ENCODE data around the gene AKT3. TPM values are rescaled to one million over a fixed set of nuclear protein-coding genes. Genes with fewer than 3 reads are reported as not detected.
"Not testable (repeated sequence)": the region's sequence is repeated elsewhere in the genome, so short reads cannot be mapped to it uniquely, and the experiment has no call there.

Gene AKT3
- polyA plus RNA-seq, 1 experiment: 34.9 TPM

DNA sequence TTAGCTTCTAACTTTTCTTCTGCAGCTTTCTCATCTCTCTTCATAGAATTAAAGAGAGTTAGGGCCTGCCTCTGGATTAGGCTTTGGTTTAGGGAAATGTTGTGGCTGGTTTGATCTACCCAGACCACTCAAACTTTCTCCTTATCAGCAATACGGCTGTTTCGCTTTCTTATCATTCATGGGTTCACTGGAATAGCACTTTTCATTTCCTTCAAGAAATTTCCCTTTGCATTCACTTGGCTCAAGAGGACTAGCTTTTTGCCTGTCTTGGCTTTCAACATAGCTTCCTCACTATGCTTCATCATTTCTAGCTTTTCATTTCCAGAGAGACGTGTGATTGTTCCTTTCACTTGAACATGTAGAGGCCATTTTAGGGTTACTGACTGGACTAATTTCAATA lies 59.6 kb downstream of the AKT3 start:
- no peak overlapping the region for H3K4me3 ChIP-seq (ENCODE audit: low read depth, low read length)
- no peak for DNase-seq (ENCODE audit: low read depth, low spot score)
- no peaks in the 10 kb centered on the region for H3K27me3 ChIP-seq (ENCODE audit: control insufficient read depth, insufficient read depth, low read length)
- ChIA-PET POLR2A (no interaction called here), CTCF (interaction anchor here (0.6 to 1.2 kb wide), 2 partner anchors 223 to 447 kb away, joined by 3 read pairs; no protein-coding TSS in a partner anchor)
- no peaks in the 10 kb centered on the region for H3K9me3 ChIP-seq (ENCODE audit: control insufficient read depth, insufficient read depth, low read length)
- TF ChIP-seq, protein P1, sequence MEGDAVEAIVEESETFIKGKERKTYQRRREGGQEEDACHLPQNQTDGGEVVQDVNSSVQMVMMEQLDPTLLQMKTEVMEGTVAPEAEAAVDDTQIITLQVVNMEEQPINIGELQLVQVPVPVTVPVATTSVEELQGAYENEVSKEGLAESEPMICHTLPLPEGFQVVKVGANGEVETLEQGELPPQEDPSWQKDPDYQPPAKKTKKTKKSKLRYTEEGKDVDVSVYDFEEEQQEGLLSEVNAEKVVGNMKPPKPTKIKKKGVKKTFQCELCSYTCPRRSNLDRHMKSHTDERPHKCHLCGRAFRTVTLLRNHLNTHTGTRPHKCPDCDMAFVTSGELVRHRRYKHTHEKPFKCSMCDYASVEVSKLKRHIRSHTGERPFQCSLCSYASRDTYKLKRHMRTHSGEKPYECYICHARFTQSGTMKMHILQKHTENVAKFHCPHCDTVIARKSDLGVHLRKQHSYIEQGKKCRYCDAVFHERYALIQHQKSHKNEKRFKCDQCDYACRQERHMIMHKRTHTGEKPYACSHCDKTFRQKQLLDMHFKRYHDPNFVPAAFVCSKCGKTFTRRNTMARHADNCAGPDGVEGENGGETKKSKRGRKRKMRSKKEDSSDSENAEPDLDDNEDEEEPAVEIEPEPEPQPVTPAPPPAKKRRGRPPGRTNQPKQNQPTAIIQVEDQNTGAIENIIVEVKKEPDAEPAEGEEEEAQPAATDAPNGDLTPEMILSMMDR (IDR thresholded peaks at IDR 0.05; ENCODE audit: low read depth, low read length): no peak
- no peak overlapping the region for H3K27ac ChIP-seq (ENCODE audit: low read depth, low read length)

- Histone ChIP-seq H3K4me3 (ENCODE audit: low read depth, low read length) (no peak overlapping the region), H3K27me3 (ENCODE audit: control insufficient read depth, insufficient read depth, low read length) (no peaks in the 10 kb centered on the region), H3K27ac (ENCODE audit: low read depth, low read length) (no peak overlapping the region), H3K9me3 (ENCODE audit: control insufficient read depth, insufficient read depth, low read length) (no peaks in the 10 kb centered on the region)
- TF ChIP-seq, protein P1 (IDR thresholded peaks at IDR 0.05; ENCODE audit: low read depth, low read length): no peak
- ChIA-PET CTCF (interaction anchor here (0.8 kb wide), 1 partner anchor 38 kb away, joined by 4 read pairs; no protein-coding TSS in a partner anchor), POLR2A (no interaction called here)
- DNase-seq (ENCODE audit: low read depth, low spot score): no peak
Measured at GRCh38 chr1:243786531-243786930, 63.5 kb downstream of the AKT3 start.

GRCh38 chr1:243784506-243784905 lies 65.5 kb downstream of the AKT3 start:
- TF ChIP-seq, protein P1 (IDR thresholded peaks at IDR 0.05; ENCODE audit: low read depth, low read length): no peak
- H3K27ac ChIP-seq (ENCODE audit: low read depth, low read length): no peak overlapping the region
- no peak overlapping the region for H3K4me3 ChIP-seq (ENCODE audit: low read depth, low read length)
- no peaks in the 10 kb centered on the region for H3K27me3 ChIP-seq (ENCODE audit: control insufficient read depth, insufficient read depth, low read length)
- CTCF ChIA-PET: interaction anchor here (1.0 to 1.3 kb wide), 2 partner anchors 17 to 35 kb away, joined by 3 to 4 read pairs; no protein-coding TSS in a partner anchor
- DNase-seq (ENCODE audit: low read depth, low spot score): no peak
- H3K9me3 ChIP-seq (ENCODE audit: control insufficient read depth, insufficient read depth, low read length): no peaks in the 10 kb centered on the region
- POLR2A ChIA-PET: no interaction called here

GRCh38 chr1:243783714-243784113 lies 66.3 kb downstream of the AKT3 start:
- H3K4me3 ChIP-seq (ENCODE audit: low read depth, low read length): no peak overlapping the region
- no peak overlapping the region for H3K27ac ChIP-seq (ENCODE audit: low read depth, low read length)
- TF ChIP-seq, protein P1 (IDR thresholded peaks at IDR 0.05; ENCODE audit: low read depth, low read length): no peak
- no peaks in the 10 kb centered on the region for H3K27me3 ChIP-seq (ENCODE audit: control insufficient read depth, insufficient read depth, low read length)
- ChIA-PET CTCF (no interaction called here), POLR2A (no interaction called here)
- no peak for DNase-seq (ENCODE audit: low read depth, low spot score)
- no peaks in the 10 kb centered on the region for H3K9me3 ChIP-seq (ENCODE audit: control insufficient read depth, insufficient read depth, low read length)

DNA sequence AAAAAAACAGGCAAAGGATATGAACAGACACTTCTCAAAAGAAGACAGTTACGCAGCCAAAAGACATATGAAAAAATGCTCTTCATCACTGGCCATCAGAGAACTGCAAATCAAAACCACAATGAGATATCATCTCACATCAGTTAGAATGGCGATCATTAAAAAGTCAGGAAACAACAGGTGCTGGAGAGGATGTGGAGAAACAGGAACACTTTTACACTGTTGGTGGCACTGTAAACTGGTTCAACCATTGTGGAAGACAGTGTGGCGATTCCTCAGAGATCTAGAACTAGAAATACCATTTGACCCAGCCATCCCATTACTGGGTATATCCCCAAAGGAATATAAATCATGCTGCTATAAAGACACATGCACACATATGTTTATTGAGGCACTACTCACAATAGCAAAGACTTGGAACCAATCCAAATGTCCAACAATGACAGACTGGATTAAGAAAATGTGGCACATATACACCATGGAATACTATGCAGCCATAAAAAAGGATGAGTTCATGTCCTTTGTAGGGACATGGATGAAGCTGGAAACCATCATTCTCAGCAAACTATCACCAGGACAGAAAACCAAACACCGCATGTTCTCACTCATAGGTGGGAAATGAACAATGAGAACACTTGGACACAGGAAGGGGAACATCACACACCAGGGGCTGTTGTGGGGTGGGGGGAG lies 77.5 kb downstream of the AKT3 start:
- H3K27me3 ChIP-seq (ENCODE audit: control insufficient read depth, insufficient read depth, low read length); H3K4me3 ChIP-seq (ENCODE audit: low read depth, low read length); DNase-seq (ENCODE audit: low read depth, low spot score); H3K27ac ChIP-seq (ENCODE audit: low read depth, low read length); CTCF ChIA-PET; H3K9me3 ChIP-seq (ENCODE audit: control insufficient read depth, insufficient read depth, low read length); POLR2A ChIA-PET: not testable (repeated sequence)
